NCI-H446 treated with DMSO at 0.1 percent for 48 hours (cell line): ENCODE measurements around the gene SELP.
"Not testable (repeated sequence)": the region's sequence is repeated elsewhere in the genome, so short reads cannot be mapped to it uniquely, and the experiment has no call there.

Source experiments
- DNase-seq: peaks from one replicate; lab custom pipeline; 2025; lab: John Stamatoyannopoulos, UW

The SELP gene

GRCh38 chr1:169630006-169630405, at the start of gene SELP:
Gene SELP, minus strand, starts transcription at chr1:169630124. Its CDS starts 50 bp downstream, at chr1:169630074.
- no peak for DNase-seq

- no peak for DNase-seq
These were observed 49.8 kb upstream of the SELP start for GRCh38 chr1:169679692-169680091.

GRCh38 chr1:169676001-169676400, 46.1 kb upstream of the SELP start:
- no peak for DNase-seq

- no peak for DNase-seq
These were observed 40.9 kb upstream of the SELP start for GRCh38 chr1:169670836-169671235.

GRCh38 chr1:169670244-169670643, 40.3 kb upstream of the SELP start:
- not testable (repeated sequence) for DNase-seq

- DNase-seq = not testable (repeated sequence)
These were observed 38.0 kb upstream of the SELP start for GRCh38 chr1:169667699-169668596.

- DNase-seq = not testable (repeated sequence)
These were observed 37.3 kb upstream of the SELP start for GRCh38 chr1:169667227-169667639.

- not testable (repeated sequence) for DNase-seq
These were observed 32.8 kb upstream of the SELP start for GRCh38 chr1:169662680-169663079.

GRCh38 chr1:169661066-169661465, 31.1 kb upstream of the SELP start:
- not testable (repeated sequence) for DNase-seq

GRCh38 chr1:169658777-169659176, 28.9 kb upstream of the SELP start:
- DNase-seq = not testable (repeated sequence)

GRCh38 chr1:169653873-169654272, 23.9 kb upstream of the SELP start:
- DNase-seq = no peak

- DNase-seq = no peak
These were observed 21.1 kb upstream of the SELP start for GRCh38 chr1:169651035-169651434.

- DNase-seq = no peak
These were observed 20.6 kb upstream of the SELP start for GRCh38 chr1:169650551-169650950.

- DNase-seq = no peak
These were observed 18.8 kb upstream of the SELP start for GRCh38 chr1:169648709-169649108.

GRCh38 chr1:169648187-169648586, 18.3 kb upstream of the SELP start:
- no peak for DNase-seq

- no peak for DNase-seq
These were observed 17.6 kb upstream of the SELP start for GRCh38 chr1:169647512-169647911.

GRCh38 chr1:169644297-169644696, 14.4 kb upstream of the SELP start:
- DNase-seq = no peak

GRCh38 chr1:169634877-169635276, 5.0 kb upstream of the SELP start:
- DNase-seq = no peak

GRCh38 chr1:169634145-169634544, 4.2 kb upstream of the SELP start:
- DNase-seq = no peak

- DNase-seq = no peak
These were observed 1.3 kb upstream of the SELP start for GRCh38 chr1:169631249-169631648.

- no peak for DNase-seq
These were observed 5.0 kb downstream of the SELP start for GRCh38 chr1:169624912-169625311.

- no peak for DNase-seq
These were observed 5.8 kb downstream of the SELP start for GRCh38 chr1:169624122-169624521.

GRCh38 chr1:169623132-169623926, 6.6 kb downstream of the SELP start:
- no peak for DNase-seq
